NCI-H345 treated with DMSO at 0.1 percent for 48 hours (cell line): Measurements from ENCODE around the gene GREM2.

Experiments used
- DNase-seq: peaks from one replicate; lab custom pipeline; 2025; ENCODE audit not compliant: unreplicated experiment; lab: John Stamatoyannopoulos, UW

Gene GREM2

DNA sequence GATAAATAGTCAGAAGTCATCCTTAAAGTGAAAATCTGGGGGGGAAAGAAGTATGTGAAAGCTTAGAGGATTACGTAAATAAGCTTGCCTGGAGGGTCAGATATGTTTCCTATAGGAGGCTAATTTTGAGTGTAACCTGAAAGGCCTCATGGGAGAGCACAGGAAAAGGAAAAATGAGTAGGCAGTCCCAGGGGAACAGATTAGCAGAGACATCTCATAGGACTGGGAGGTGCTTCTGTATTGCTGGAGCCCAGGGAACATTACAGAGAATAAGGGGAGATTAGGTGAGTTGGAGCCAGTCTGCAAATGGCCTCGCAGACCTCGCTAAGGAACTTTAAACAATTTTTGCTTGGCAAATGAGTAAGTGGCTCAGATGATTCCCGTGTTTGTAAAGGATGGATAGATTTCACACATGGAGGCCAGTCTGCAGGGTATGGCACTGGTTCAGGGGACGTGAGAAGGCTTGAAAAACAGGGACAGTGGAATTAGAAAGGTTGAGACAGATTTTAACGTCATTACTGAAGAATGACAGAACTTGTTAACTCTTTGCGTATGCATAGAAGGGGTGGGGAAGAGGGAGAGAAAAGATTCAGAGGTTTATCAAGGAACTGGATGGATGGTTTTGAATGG, 149.1 kb downstream of the GREM2 start:
- no peak for DNase-seq

DNA sequence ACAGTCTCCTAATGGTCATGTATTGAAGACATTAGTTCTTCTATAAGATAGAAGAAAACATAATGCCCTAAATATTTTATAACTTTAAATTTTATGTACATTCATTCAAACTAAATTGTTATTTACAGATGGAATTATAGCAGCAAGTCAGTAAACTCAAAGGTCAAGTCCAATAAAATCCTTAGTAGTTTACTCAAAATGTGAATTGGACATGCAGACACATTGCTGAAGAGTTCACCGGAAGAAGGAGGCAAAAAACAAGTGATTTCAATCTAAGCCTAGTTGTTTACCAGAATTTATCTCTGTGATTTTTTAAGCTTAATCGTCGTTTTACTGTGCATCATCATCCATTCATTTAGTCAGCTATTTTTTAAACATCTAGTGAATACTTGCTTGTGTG, 149.7 kb downstream of the GREM2 start:
- DNase-seq: no peak

DNA sequence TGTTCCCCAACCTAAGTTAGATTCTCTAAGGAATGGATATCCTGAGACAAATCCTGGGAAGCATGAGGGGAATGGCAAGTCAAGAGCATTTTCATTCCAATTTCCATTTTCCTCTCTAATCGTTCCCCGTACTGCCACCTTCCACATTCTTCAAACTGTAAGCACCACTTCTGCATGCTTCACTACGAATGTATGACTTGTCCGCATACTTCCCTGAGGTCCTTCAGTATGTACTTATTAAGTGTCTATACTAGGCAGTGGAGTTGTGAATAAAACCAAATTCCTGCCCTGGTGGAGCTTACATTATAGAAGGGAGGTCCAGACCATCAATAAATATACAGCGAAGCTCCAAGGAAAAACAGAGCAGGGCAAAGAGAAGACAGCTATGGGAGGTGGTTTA, 154.8 kb downstream of the GREM2 start:
- DNase-seq: no peak

DNA sequence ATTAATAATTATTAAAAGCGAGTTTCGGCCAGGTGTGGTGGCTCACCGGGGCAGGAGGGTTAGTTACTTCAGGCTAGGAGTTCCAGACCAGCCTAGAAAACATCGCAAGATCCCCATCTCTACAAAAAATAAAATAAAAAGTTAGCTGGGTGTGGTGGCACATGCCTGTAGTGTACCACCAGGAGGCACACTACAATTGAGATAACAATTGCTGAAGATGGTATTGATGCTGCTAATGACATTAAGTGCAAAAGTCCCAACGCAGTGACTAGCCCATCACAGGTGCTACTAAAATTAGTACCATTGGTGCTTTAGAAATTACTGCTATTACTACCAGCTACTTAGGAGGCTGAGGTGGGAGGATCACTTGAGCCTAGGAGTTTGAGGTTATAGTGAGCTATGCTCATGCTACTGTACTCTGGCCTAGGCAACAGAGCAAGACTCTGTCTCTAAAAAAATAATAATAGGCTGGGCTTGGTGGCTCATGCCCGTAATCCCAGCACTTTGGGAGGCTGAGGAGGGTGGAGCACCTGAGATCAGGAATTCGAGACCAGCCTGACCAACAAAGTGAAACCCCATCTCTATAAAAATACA, 156.6 kb downstream of the GREM2 start:
- DNase-seq: no peak

DNA sequence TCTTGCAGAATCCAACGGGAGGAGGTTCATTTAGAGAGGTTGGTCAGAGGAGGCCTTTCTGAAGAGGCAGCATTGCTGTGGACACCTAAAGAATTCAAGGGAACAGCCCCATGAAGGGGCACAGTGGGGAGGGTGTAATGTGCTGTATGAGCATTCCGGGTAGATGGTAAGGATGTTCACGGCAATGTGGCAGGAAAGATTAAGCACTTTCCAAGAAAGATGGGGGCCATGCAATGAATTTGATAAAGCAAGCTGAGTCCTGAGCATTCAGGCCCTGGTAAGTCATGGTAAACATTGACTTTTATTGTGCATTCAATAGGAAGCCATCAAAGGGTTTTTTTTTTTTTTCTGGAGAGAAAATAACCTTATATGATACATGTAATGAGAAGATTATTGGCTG, 166.6 kb downstream of the GREM2 start:
- DNase-seq: no peak

DNA sequence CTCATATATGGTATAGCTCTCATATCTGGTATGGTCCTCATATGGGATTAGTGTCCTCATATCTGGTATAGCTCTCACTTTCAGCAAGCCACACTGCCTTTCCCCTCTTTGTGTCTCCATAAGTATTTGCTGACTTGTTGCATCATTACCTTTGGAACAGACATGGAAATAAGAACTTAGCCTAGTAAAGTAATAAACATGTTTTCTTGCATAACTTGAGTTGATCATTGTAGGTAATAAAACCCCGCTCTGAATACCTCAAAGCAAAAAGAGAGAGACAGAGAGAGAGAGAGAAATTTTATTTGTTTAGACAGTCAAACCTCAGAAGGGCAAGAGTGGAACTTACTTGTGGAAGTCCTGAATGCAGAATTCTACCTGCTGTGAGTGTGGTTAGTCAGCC, 170.3 kb downstream of the GREM2 start:
- DNase-seq: no peak
